ENCODE results near the gene EFEMP1. TPM values are rescaled to one million over a fixed set of nuclear protein-coding genes. Genes with fewer than 3 reads are reported as not detected.

Gene EFEMP1
- total RNA-seq, 1 experiment from 2014 or later, result 0.15 TPM

- DNase-seq (ENCODE audit: low spot score), result no peak
- BruUV-seq (replicated peaks), result no TSS peak
- H3K9me3 ChIP-seq (ENCODE audit: low read depth, low read length, poor library complexity, severe bottlenecking), result no peaks in the 10 kb centered on the region
- H3K27me3 ChIP-seq (replicated peaks; ENCODE audit: insufficient read depth, low read depth, low read length, poor library complexity), result no peaks in the 10 kb centered on the region
- no peak overlapping the region for H3K4me3 ChIP-seq (ENCODE audit: low read depth, low read length, poor library complexity, severe bottlenecking)
- no peak for TF ChIP-seq EZH2 (IDR thresholded peaks at IDR 0.05; ENCODE audit: borderline replicate concordance, low read depth, low read length, poor library complexity, severe bottlenecking)
- TF ChIP-seq, protein P1, sequence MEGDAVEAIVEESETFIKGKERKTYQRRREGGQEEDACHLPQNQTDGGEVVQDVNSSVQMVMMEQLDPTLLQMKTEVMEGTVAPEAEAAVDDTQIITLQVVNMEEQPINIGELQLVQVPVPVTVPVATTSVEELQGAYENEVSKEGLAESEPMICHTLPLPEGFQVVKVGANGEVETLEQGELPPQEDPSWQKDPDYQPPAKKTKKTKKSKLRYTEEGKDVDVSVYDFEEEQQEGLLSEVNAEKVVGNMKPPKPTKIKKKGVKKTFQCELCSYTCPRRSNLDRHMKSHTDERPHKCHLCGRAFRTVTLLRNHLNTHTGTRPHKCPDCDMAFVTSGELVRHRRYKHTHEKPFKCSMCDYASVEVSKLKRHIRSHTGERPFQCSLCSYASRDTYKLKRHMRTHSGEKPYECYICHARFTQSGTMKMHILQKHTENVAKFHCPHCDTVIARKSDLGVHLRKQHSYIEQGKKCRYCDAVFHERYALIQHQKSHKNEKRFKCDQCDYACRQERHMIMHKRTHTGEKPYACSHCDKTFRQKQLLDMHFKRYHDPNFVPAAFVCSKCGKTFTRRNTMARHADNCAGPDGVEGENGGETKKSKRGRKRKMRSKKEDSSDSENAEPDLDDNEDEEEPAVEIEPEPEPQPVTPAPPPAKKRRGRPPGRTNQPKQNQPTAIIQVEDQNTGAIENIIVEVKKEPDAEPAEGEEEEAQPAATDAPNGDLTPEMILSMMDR (conservative IDR thresholded peaks at IDR 0.05; ENCODE audit: low read depth, low read length), result no peak
- no peak overlapping the region for H3K27ac ChIP-seq (ENCODE audit: low read depth, low read length, poor library complexity, severe bottlenecking)
- intact Hi-C loops (cut with micrococcal nuclease; ENCODE audit: unreplicated experiment), result no loop called here
- CTCF ChIA-PET, result no interaction called here
- POLR2A ChIA-PET (ENCODE audit: low non-redundant PET), result no interaction called here
- H3K36me3 ChIP-seq (ENCODE audit: insufficient read depth, low read length, poor library complexity, severe bottlenecking), result no peaks in the 10 kb centered on the region
- no peaks in the 10 kb centered on the region for H3K4me1 ChIP-seq (ENCODE audit: insufficient read depth, low read length, poor library complexity, severe bottlenecking)
Observed at GRCh38 chr2:55871637-55872036, 51.9 kb downstream of the EFEMP1 start.

DNA sequence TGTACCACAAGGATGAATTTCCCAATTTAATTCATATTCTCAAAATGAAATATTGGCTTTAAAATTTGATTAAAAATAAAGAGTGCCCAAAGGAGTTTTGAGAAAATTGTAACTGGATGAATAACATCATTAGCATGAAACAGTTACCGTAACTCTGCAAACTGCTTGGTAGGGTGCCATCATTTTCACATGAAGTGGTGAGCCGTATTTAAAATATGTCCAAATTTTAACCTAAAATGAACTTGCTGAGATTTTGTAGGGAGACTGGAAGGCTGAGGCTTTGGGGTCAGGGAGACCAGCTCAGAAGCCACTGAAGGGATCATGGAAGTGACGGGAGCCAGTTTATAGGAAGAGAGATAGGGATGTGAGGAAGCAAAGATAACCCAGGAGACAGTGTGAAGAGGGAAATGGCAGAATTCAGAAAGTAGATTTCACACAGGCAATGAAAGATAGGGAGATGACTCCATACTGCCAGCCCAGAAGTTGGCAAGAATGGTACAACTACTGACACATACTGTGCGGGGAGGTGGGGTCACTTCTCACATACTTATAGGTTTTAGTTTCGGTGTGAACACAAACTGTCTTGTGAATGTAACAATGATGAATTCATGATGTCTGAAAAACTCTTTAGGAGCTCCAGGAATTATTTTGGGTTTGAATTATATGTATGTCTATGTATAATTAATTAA is 53.8 kb downstream of the EFEMP1 start:
- Histone ChIP-seq H3K27ac (ENCODE audit: low read depth, low read length, poor library complexity, severe bottlenecking) (no peak overlapping the region), H3K36me3 (ENCODE audit: insufficient read depth, low read length, poor library complexity, severe bottlenecking) (no peaks in the 10 kb centered on the region), H3K4me1 (ENCODE audit: insufficient read depth, low read length, poor library complexity, severe bottlenecking) (no peaks in the 10 kb centered on the region), H3K27me3 (replicated peaks; ENCODE audit: insufficient read depth, low read depth, low read length, poor library complexity) (no peaks in the 10 kb centered on the region), H3K4me3 (ENCODE audit: low read depth, low read length, poor library complexity, severe bottlenecking) (no peak overlapping the region), H3K9me3 (ENCODE audit: low read depth, low read length, poor library complexity, severe bottlenecking) (no peaks in the 10 kb centered on the region)
- no TSS peak for BruUV-seq (replicated peaks)
- no peak for DNase-seq (ENCODE audit: low spot score)
- ChIA-PET POLR2A (ENCODE audit: low non-redundant PET) (no interaction called here), CTCF (no interaction called here)
- no peak for TF ChIP-seq EZH2 (IDR thresholded peaks at IDR 0.05; ENCODE audit: borderline replicate concordance, low read depth, low read length, poor library complexity, severe bottlenecking)
- TF ChIP-seq, protein P1 (conservative IDR thresholded peaks at IDR 0.05; ENCODE audit: low read depth, low read length), result no peak
- intact Hi-C loops (cut with micrococcal nuclease; ENCODE audit: unreplicated experiment), result no loop called here

GRCh38 chr2:55865096-55865835 is 58.3 kb downstream of the EFEMP1 start:
- Histone ChIP-seq H3K9me3 (ENCODE audit: low read depth, low read length, poor library complexity, severe bottlenecking) (no peaks in the 10 kb centered on the region), H3K27ac (ENCODE audit: low read depth, low read length, poor library complexity, severe bottlenecking) (no peak overlapping the region), H3K36me3 (ENCODE audit: insufficient read depth, low read length, poor library complexity, severe bottlenecking) (no peaks in the 10 kb centered on the region), H3K4me3 (ENCODE audit: low read depth, low read length, poor library complexity, severe bottlenecking) (no peak overlapping the region), H3K4me1 (ENCODE audit: insufficient read depth, low read length, poor library complexity, severe bottlenecking) (peaks cover 6% of the 10 kb centered on the region), H3K27me3 (replicated peaks; ENCODE audit: insufficient read depth, low read depth, low read length, poor library complexity) (no peaks in the 10 kb centered on the region)
- POLR2A ChIA-PET (ENCODE audit: low non-redundant PET), result no interaction called here
- DNase-seq (ENCODE audit: low spot score), result no peak
- BruUV-seq (replicated peaks), result no TSS peak
- intact Hi-C loops (cut with micrococcal nuclease; ENCODE audit: unreplicated experiment), result no loop called here
- no peak for TF ChIP-seq EZH2 (IDR thresholded peaks at IDR 0.05; ENCODE audit: borderline replicate concordance, low read depth, low read length, poor library complexity, severe bottlenecking)
- TF ChIP-seq, protein P1 (conservative IDR thresholded peaks at IDR 0.05; ENCODE audit: low read depth, low read length), result no peak
- CTCF ChIA-PET, result no interaction called here

Measured in A673 (cell line).